Thyroid gland (tissue), 4 donors: Measurements from ENCODE around the gene GCNT1. TPM values are rescaled to one million over a fixed set of nuclear protein-coding genes. Genes with fewer than 3 reads are reported as not detected.

Experiments used
- DNase-seq, 2 donors: peaks; one replicate each; pipeline ENCODE4 v3.0.0-alpha.2; 2019
- H3K27ac ChIP-seq, 3 donors: fragments of 200-600 bp; sonication (generic); 1 replicate in 2 of 3; 2 replicates in 1 of 3; pipeline ENCODE4 v1.5.1; 2016 to 2019; ENCODE audit warnings: mild to moderate bottlenecking in 1 of 3, moderate library complexity in 1 of 3
- H3K27me3 ChIP-seq: fragments of 200-600 bp; sonication (generic); one replicate; pipeline ENCODE4 v1.5.1; 2019
- H3K36me3 ChIP-seq, 2 donors: fragments of 200-600 bp; sonication (generic); one replicate each; pipeline ENCODE4 v1.5.1; 2016 to 2019
- H3K4me1 ChIP-seq, 2 donors: fragments of 200-600 bp; sonication (generic); one replicate each; pipeline ENCODE4 v1.5.1; 2017 to 2019
- H3K4me3 ChIP-seq, 3 donors: fragments of 200-600 bp; sonication (generic); replicated peaks in 1 of 3; 1 replicate in 2 of 3; 2 replicates in 1 of 3; pipeline ENCODE4 v1.5.1; 2016; ENCODE audit warnings: mild to moderate bottlenecking in 1 of 3
- H3K9me3 ChIP-seq: fragments of 200-600 bp; sonication (generic); one replicate; pipeline ENCODE4 v1.5.1; 2017
- CTCF ChIP-seq, 6 experiments: fragments of 200-600 bp in 3 of 6; fragments of 450-650 bp in 3 of 6; sonication (generic) in 3 of 6; IDR thresholded peaks; one replicate each; pipeline ENCODE4 v1.5.1; 2016 to 2019; ENCODE audit warnings: antibody characterized with exemption in 6 of 6, mild to moderate bottlenecking in 2 of 6, inconsistent platforms in 1 of 6, moderate library complexity in 1 of 6
- POLR2A ChIP-seq, 2 donors: fragments of 450-650 bp; IDR thresholded peaks; one replicate each; pipeline ENCODE4 v1.6.1; 2017; ENCODE audit warnings: antibody characterized with exemption in 2 of 2, mild to moderate bottlenecking in 2 of 2, moderate library complexity in 1 of 2
- WGBS, 2 donors: methylation state at CpG; one replicate each; pipeline ENCODE4 v1.1.5; 2017; 5-methylcytosine and 5-hydroxymethylcytosine counted together
- intact Hi-C: fragments of 100-400 bp; cut with DNase I; formaldehyde crosslinking; loops from one replicate; pipeline ENCODE4 v1.15.1; 2023
- total RNA-seq, 4 donors: library from RNA; depleted of rRNA; stranded (reverse); fragments of >200 nt; gene quantifications; one replicate each; pipeline ENCODE4 v1.2.3, GENCODE V29; 2016

Gene GCNT1
- total RNA-seq = 100 to 1,000 TPM in 1 of 4 donors, 10 to 100 TPM in 3; 15.4 to 340 (median 30.9) TPM

GRCh38 chr9:76458903-76459693 lies at the start of gene GCNT1:
GCNT1 (plus strand) TSS chr9:76459182; CDS start chr9:76502382, 43,200 bp downstream.
- Histone ChIP-seq H3K9me3 (no peaks in the 10 kb centered on the region), H3K4me1 (peaks cover 13 to 27% of the 10 kb centered on the region in 2 donors), H3K27ac (peak within 1 kb of the TSS; percentile 39 to 83 (median 74)), H3K4me3 (peak within 1 kb of the TSS; percentile 35 to 65 (median 55)), H3K27me3 (no peaks in the 10 kb centered on the region), H3K36me3 (no peaks in the 10 kb centered on the region)
- peak; percentile 93 to 96 for DNase-seq
- WGBS, 2 donors = 1 to 5% methylated on average over 10 to 30 of the region's 65 CpGs
- intact Hi-C loops = loop anchor here (5.0 kb wide), 1 partner anchor 183 kb away; no protein-coding TSS in a partner anchor
- TF ChIP-seq CTCF (IDR thresholded peaks at IDR 0.05) (peak; percentile 12 to 80 (median 54)), POLR2A (IDR thresholded peaks at IDR 0.05) (peak in 1 of 2 donors; percentile 94)

GRCh38 chr9:76412638-76413037 lies 46.3 kb upstream of the GCNT1 start:
- WGBS, 2 donors = 65 to 70% methylated on average over 2 of the region's 2 CpGs
- Histone ChIP-seq H3K4me3 (no peak overlapping the region), H3K27ac (no peak overlapping the region), H3K36me3 (no peaks in the 10 kb centered on the region), H3K9me3 (no peaks in the 10 kb centered on the region), H3K27me3 (no peaks in the 10 kb centered on the region), H3K4me1 (no peaks in the 10 kb centered on the region)
- TF ChIP-seq CTCF (IDR thresholded peaks at IDR 0.05) (no peak), POLR2A (IDR thresholded peaks at IDR 0.05) (no peak)
- DNase-seq = no peak
- intact Hi-C loops = no loop called here

GRCh38 chr9:76413658-76414057 lies 45.3 kb upstream of the GCNT1 start:
- H3K27ac ChIP-seq = no peak overlapping the region
- intact Hi-C loops = no loop called here
- no peak for TF ChIP-seq CTCF (IDR thresholded peaks at IDR 0.05)
- no peak for TF ChIP-seq POLR2A (IDR thresholded peaks at IDR 0.05)
- no peak for DNase-seq
- H3K9me3 ChIP-seq = no peaks in the 10 kb centered on the region
- no peaks in the 10 kb centered on the region for H3K27me3 ChIP-seq
- H3K36me3 ChIP-seq = no peaks in the 10 kb centered on the region
- no peak overlapping the region for H3K4me3 ChIP-seq
- H3K4me1 ChIP-seq = no peaks in the 10 kb centered on the region

- H3K4me3 ChIP-seq = no peak overlapping the region
- TF ChIP-seq POLR2A (IDR thresholded peaks at IDR 0.05) = no peak
- TF ChIP-seq CTCF (IDR thresholded peaks at IDR 0.05) = no peak
- H3K27ac ChIP-seq = no peak overlapping the region
- no peak for DNase-seq
- no peaks in the 10 kb centered on the region for H3K4me1 ChIP-seq
- no peaks in the 10 kb centered on the region for H3K36me3 ChIP-seq
- H3K9me3 ChIP-seq = no peaks in the 10 kb centered on the region
- no peaks in the 10 kb centered on the region for H3K27me3 ChIP-seq
- intact Hi-C loops = no loop called here
- WGBS, 2 donors = 82 to 85% methylated on average over 4 of the region's 4 CpGs
These were observed 44.3 kb upstream of the GCNT1 start for GRCh38 chr9:76414661-76415060.

- Histone ChIP-seq H3K36me3 (no peaks in the 10 kb centered on the region), H3K9me3 (no peaks in the 10 kb centered on the region), H3K4me3 (no peak overlapping the region), H3K4me1 (no peaks in the 10 kb centered on the region), H3K27ac (no peak overlapping the region), H3K27me3 (no peaks in the 10 kb centered on the region)
- TF ChIP-seq CTCF (IDR thresholded peaks at IDR 0.05) (no peak), POLR2A (IDR thresholded peaks at IDR 0.05) (no peak)
- 70 to 100% methylated on average over 2 of the region's 2 CpGs for WGBS, 2 donors
- intact Hi-C loops = no loop called here
- DNase-seq = no peak
These were observed 43.8 kb upstream of the GCNT1 start for GRCh38 chr9:76415154-76415553.
